Natural killer cell (primary cell): Measurements from ENCODE around the gene SERPINI1. TPM values are rescaled to one million over a fixed set of nuclear protein-coding genes. Genes with fewer than 3 reads are reported as not detected.

Source experiments
- ATAC-seq, 3 donors: fragments of 150-1000 bp in 2 of 3; fragments of 200-7000 bp in 1 of 3; cut with Tn5 transposase; 1 replicate in 1 of 3; 2 replicates in 2 of 3; pipeline ENCODE4 v1.10.0; 2021; ENCODE audit warnings: mild to moderate bottlenecking in 2 of 3, moderate library complexity in 2 of 3
- DNase-seq, 2 donors: peaks; one replicate each; pipeline versions ENCODE4 v3.0.0 to v3.0.0-alpha.2; 2013 to 2021; ENCODE audit warnings: mixed read lengths in 1 of 2
- H3K27ac ChIP-seq: one replicate; pipeline ENCODE4 v1.5.1; 2013; ENCODE audit warnings: mild to moderate bottlenecking, low read length
- H3K27me3 ChIP-seq: one replicate; pipeline ENCODE4 v1.6.1; 2013; ENCODE audit warnings: low read length; ENCODE audit not compliant: control insufficient read depth, insufficient read depth
- H3K36me3 ChIP-seq: one replicate; pipeline ENCODE4 v1.6.1; 2013; ENCODE audit warnings: low read length; ENCODE audit not compliant: control insufficient read depth, insufficient read depth
- H3K4me1 ChIP-seq: one replicate; pipeline ENCODE4 v1.6.1; 2013; ENCODE audit warnings: low read length; ENCODE audit not compliant: control insufficient read depth, insufficient read depth
- H3K4me3 ChIP-seq: one replicate; pipeline ENCODE4 v1.5.1; 2013; ENCODE audit warnings: low read length
- H3K9me3 ChIP-seq: one replicate; pipeline ENCODE4 v1.6.1; 2013; ENCODE audit warnings: low read length; ENCODE audit not compliant: control insufficient read depth, insufficient read depth
- H3K27ac Mint-ChIP-seq, 2 donors: one replicate each; pipeline ENCODE4 v1.8.0; 2022; ENCODE audit warnings: mild to moderate bottlenecking in 2 of 2, mixed read lengths in 2 of 2, moderate library complexity in 1 of 2
- H3K27me3 Mint-ChIP-seq, 2 donors: one replicate each; pipeline ENCODE4 v1.8.0; 2022; ENCODE audit warnings: low read depth in 2 of 2, mixed read lengths in 2 of 2
- H3K36me3 Mint-ChIP-seq: one replicate; pipeline ENCODE4 v1.8.0; 2022; ENCODE audit warnings: mixed read lengths
- H3K4me1 Mint-ChIP-seq, 2 donors: one replicate each; pipeline ENCODE4 v1.8.0; 2022; ENCODE audit warnings: mixed read lengths in 2 of 2
- H3K4me3 Mint-ChIP-seq: one replicate; pipeline ENCODE4 v1.8.0; 2022; ENCODE audit warnings: mild to moderate bottlenecking, moderate library complexity, mixed read lengths
- H3K9me3 Mint-ChIP-seq, 2 donors: one replicate each; pipeline ENCODE4 v1.8.0; 2022; ENCODE audit warnings: mixed read lengths in 2 of 2
- WGBS: methylation state at CpG from one replicate; pipeline ENCODE4 v1.1.7; 2013; ENCODE audit warnings: missing lambda C conversion rate; ENCODE audit not compliant: insufficient coverage; 5-methylcytosine and 5-hydroxymethylcytosine counted together
- intact Hi-C: fragments of 100-400 bp; cut with micrococcal nuclease; formaldehyde crosslinking; loops from one replicate; pipeline ENCODE4 v1.14.2; 2022
- total RNA-seq, 4 donors: library from RNA; stranded (reverse); fragments of 120-200 nt in 1 of 4; gene quantifications; one replicate each; pipeline versions ENCODE4 v1.2.3 to v1.2.4, GENCODE V29; 2013 to 2022
- TF ChIP-seq, protein P1 (sequence below): fragments of 200-600 bp; IDR thresholded peaks from one replicate; pipeline ENCODE4 v1.8.0; 2022; ENCODE audit warnings: antibody characterized with exemption

The SERPINI1 gene
- total RNA-seq, 3 donors from 2014 or later (not counting 1 experiment from before 2014, with no cell fraction given) = 5.6 to 9.3 (median 8.5) TPM

DNA sequence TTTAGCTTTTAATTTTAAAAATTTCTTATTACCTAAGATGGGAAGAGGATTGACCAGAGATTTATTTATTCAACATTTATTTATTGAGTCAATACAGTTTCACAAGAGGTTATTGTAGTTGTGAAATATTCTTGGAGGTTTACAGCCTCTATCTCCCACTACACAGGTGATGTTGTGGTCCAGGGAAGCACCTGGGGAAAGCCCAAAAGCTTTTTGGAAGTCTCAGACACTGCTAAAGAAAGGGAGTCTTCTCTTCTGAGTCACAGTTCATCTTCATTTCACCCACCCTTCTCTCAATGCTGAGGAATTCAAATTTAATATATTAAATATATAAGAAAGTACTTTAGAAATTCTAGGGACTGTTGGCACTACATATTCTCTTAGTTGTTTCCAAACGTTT lies 41.8 kb downstream of the SERPINI1 start:
- H3K27ac ChIP-seq = no peak overlapping the region
- TF ChIP-seq, protein P1, sequence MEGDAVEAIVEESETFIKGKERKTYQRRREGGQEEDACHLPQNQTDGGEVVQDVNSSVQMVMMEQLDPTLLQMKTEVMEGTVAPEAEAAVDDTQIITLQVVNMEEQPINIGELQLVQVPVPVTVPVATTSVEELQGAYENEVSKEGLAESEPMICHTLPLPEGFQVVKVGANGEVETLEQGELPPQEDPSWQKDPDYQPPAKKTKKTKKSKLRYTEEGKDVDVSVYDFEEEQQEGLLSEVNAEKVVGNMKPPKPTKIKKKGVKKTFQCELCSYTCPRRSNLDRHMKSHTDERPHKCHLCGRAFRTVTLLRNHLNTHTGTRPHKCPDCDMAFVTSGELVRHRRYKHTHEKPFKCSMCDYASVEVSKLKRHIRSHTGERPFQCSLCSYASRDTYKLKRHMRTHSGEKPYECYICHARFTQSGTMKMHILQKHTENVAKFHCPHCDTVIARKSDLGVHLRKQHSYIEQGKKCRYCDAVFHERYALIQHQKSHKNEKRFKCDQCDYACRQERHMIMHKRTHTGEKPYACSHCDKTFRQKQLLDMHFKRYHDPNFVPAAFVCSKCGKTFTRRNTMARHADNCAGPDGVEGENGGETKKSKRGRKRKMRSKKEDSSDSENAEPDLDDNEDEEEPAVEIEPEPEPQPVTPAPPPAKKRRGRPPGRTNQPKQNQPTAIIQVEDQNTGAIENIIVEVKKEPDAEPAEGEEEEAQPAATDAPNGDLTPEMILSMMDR = no peak
- ATAC-seq (no peak), DNase-seq (no peak)
- H3K4me3 ChIP-seq = no peak overlapping the region
- Mint-ChIP-seq H3K27me3 (peaks cover 0 to under 1% of the 10 kb centered on the region in 2 donors), H3K36me3 (no peaks in the 10 kb centered on the region), H3K27ac (no peak overlapping the region), H3K4me3 (no peak overlapping the region), H3K9me3 (no peaks in the 10 kb centered on the region), H3K4me1 (peaks cover 9 to 14% of the 10 kb centered on the region in 2 donors)
- no peaks in the 10 kb centered on the region for H3K36me3 ChIP-seq
- H3K9me3 ChIP-seq = no peaks in the 10 kb centered on the region
- WGBS = 82% methylated on average over 1 of the region's 1 CpG
- H3K27me3 ChIP-seq = no peaks in the 10 kb centered on the region
- intact Hi-C loops = no loop called here
- no peaks in the 10 kb centered on the region for H3K4me1 ChIP-seq

DNA sequence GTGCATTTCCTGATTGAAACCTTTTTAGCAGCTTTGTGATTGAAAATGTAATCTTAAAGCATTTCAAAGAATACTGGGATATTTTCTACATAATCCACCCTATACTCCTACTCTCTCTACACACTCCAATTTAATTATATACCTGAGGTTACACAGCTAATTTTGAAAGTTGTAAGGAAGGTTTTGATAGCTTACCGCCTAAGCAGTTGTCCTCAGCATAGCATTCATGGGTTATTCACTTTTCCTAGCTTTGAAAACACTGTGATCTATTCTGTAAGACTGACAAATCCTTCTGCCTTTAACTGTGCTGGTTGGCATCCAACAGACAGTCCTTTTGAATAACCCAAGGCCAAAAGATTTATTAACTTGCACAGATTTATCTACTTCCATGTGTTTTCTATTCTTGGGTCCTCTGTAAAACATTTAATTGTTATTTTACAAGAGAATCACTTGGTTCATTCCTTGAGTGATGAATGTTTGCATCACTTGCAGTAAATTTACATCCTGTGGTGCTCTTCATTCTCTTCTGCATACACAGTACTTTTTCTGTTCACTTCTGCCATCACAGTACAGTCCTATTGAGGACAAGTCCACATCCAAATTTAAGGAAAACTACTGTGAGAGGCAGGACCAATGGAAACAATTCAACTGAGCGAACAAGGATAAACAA lies 44.8 kb downstream of the SERPINI1 start:
- Histone ChIP-seq H3K4me3 (no peak overlapping the region), H3K27ac (no peak overlapping the region), H3K9me3 (no peaks in the 10 kb centered on the region), H3K4me1 (no peaks in the 10 kb centered on the region), H3K27me3 (no peaks in the 10 kb centered on the region), H3K36me3 (no peaks in the 10 kb centered on the region)
- no peaks in the 10 kb centered on the region for H3K36me3 Mint-ChIP-seq
- H3K27me3 Mint-ChIP-seq = peaks cover 0 to 3% of the 10 kb centered on the region in 2 donors
- no peak overlapping the region for H3K27ac Mint-ChIP-seq
- H3K4me1 Mint-ChIP-seq = no peaks in the 10 kb centered on the region
- 93% methylated on average over 2 of the region's 2 CpGs for WGBS
- DNase-seq = no peak
- no peak for ATAC-seq
- TF ChIP-seq, protein P1 = no peak
- intact Hi-C loops = no loop called here
- H3K9me3 Mint-ChIP-seq = no peaks in the 10 kb centered on the region
- no peak overlapping the region for H3K4me3 Mint-ChIP-seq

DNA sequence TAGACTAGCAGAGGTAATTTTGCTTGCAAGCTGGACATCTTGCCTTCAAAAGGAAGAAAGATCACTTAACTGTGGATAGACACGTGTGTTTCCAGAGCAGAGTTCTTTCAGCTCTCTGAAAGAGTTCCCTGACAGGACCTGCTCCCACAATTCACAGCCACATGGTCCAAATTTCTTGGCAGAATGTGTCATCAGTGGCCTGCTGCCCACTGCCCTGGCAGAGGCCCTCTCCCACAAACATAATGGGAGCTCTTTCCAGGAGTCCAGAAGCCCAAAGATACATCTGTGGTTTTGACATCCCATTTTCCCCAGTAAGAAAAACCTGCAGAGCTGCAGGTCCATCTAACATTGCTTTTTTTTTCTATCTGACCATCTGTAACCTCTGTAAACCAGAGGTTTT lies 48.3 kb downstream of the SERPINI1 start:
- no peaks in the 10 kb centered on the region for H3K4me1 Mint-ChIP-seq
- intact Hi-C loops = no loop called here
- Histone ChIP-seq H3K27me3 (no peaks in the 10 kb centered on the region), H3K36me3 (no peaks in the 10 kb centered on the region), H3K4me1 (no peaks in the 10 kb centered on the region), H3K27ac (no peak overlapping the region), H3K9me3 (no peaks in the 10 kb centered on the region), H3K4me3 (no peak overlapping the region)
- no peaks in the 10 kb centered on the region for H3K9me3 Mint-ChIP-seq
- TF ChIP-seq, protein P1 = no peak
- H3K27me3 Mint-ChIP-seq = peaks cover 0 to 3% of the 10 kb centered on the region in 2 donors
- 70% methylated on average over 1 of the region's 1 CpG for WGBS
- H3K27ac Mint-ChIP-seq = no peak overlapping the region
- ATAC-seq (no peak), DNase-seq (no peak)
- H3K36me3 Mint-ChIP-seq = no peaks in the 10 kb centered on the region
- H3K4me3 Mint-ChIP-seq = no peak overlapping the region

DNA sequence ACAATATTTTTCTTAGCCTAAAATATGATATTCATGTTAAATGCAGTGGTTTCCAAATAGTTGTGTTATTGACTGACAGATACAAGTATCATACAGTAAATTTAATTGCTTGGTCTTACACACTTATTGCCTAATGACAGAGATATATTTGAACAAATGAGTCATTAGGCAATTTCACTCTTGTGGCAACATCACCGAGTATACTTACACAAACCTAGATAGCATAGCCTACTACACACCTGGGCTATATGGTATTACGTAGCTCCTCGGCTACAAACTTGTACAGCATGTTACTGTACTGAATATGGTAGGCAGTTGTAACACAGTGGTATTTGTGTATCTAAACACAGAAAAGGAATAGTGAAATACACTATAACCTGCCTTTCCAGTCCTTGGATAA lies 50.3 kb downstream of the SERPINI1 start:
- no peak for ATAC-seq
- Histone ChIP-seq H3K27me3 (no peaks in the 10 kb centered on the region), H3K9me3 (no peaks in the 10 kb centered on the region), H3K36me3 (no peaks in the 10 kb centered on the region), H3K27ac (no peak overlapping the region), H3K4me3 (no peak overlapping the region), H3K4me1 (no peaks in the 10 kb centered on the region)
- H3K27me3 Mint-ChIP-seq = peaks cover 0 to 3% of the 10 kb centered on the region in 2 donors
- no peak for DNase-seq
- no peak overlapping the region for H3K4me3 Mint-ChIP-seq
- no peaks in the 10 kb centered on the region for H3K36me3 Mint-ChIP-seq
- TF ChIP-seq, protein P1 = no peak
- H3K27ac Mint-ChIP-seq = no peak overlapping the region
- no peaks in the 10 kb centered on the region for H3K9me3 Mint-ChIP-seq
- H3K4me1 Mint-ChIP-seq = no peaks in the 10 kb centered on the region
- intact Hi-C loops = no loop called here
- no CpG with 5 or more reads among the region's 3 CpGs for WGBS
